GM23338 (cell line): Measurements from ENCODE around the gene KBTBD12. TPM values are rescaled to one million over a fixed set of nuclear protein-coding genes. Genes with fewer than 3 reads are reported as not detected.
"Not testable (repeated sequence)": the region's sequence is repeated elsewhere in the genome, so short reads cannot be mapped to it uniquely, and the experiment has no call there.

Source experiments
- ATAC-seq: fragments of 200-7000 bp; cut with Tn5 transposase; 3 replicates; pipeline ENCODE4 v1.9.1; 2020
- DNase-seq: peaks from one replicate; pipeline ENCODE4 v3.0.0-alpha.2; 2015; ENCODE audit warnings: low spot score
- H2AFZ ChIP-seq: fragments of 200-600 bp; sonication (generic); 2 replicates; pipeline ENCODE4 v1.8.0; 2016; ENCODE audit warnings: antibody characterized with exemption, mild to moderate bottlenecking, moderate library complexity
- H3F3A ChIP-seq: fragments of 200-600 bp; sonication (generic); replicated peaks from 2 replicates; pipeline ENCODE4 v1.8.0; 2017; ENCODE audit warnings: antibody characterized with exemption, mixed run types, low read depth
- H3K27ac ChIP-seq: fragments of 200-600 bp; sonication (generic); 2 replicates; pipeline ENCODE4 v1.6.1; 2016; ENCODE audit warnings: low read depth
- H3K27me3 ChIP-seq: fragments of 200-600 bp; sonication (generic); 2 replicates; pipeline ENCODE4 v1.8.0; 2016; ENCODE audit warnings: mild to moderate bottlenecking, mixed run types, moderate library complexity; ENCODE audit not compliant: insufficient read depth
- H3K36me3 ChIP-seq: fragments of 200-600 bp; sonication (generic); 2 replicates; pipeline ENCODE4 v1.8.0; 2016; ENCODE audit warnings: mild to moderate bottlenecking; ENCODE audit not compliant: insufficient read depth
- H3K4me1 ChIP-seq: fragments of 200-600 bp; sonication (generic); 2 replicates; pipeline ENCODE4 v1.8.0; 2016; ENCODE audit warnings: mild to moderate bottlenecking, moderate library complexity; ENCODE audit not compliant: insufficient read depth
- H3K4me2 ChIP-seq: fragments of 200-600 bp; sonication (generic); 2 replicates; pipeline ENCODE4 v1.7.1; 2017; ENCODE audit warnings: mixed run types
- H3K4me3 ChIP-seq: fragments of 200-600 bp; sonication (generic); 2 replicates; pipeline ENCODE4 v1.6.1; 2016; ENCODE audit warnings: mixed run types
- H3K79me2 ChIP-seq: fragments of 200-600 bp; sonication (generic); replicated peaks from 2 replicates; pipeline ENCODE4 v1.8.0; 2017; ENCODE audit warnings: mild to moderate bottlenecking; ENCODE audit not compliant: insufficient read depth
- H3K9me2 ChIP-seq: fragments of 200-600 bp; sonication (generic); 2 replicates; pipeline ENCODE4 v1.8.0; 2017; ENCODE audit not compliant: insufficient read depth
- H4K20me1 ChIP-seq: fragments of 200-600 bp; sonication (generic); replicated peaks from 2 replicates; pipeline ENCODE4 v1.8.0; 2017; ENCODE audit warnings: mild to moderate bottlenecking; ENCODE audit not compliant: insufficient read depth
- H3K27ac Mint-ChIP-seq: 2 replicates; pipeline ENCODE4 v1.8.0; 2020; ENCODE audit warnings: inconsistent platforms, mild to moderate bottlenecking, moderate library complexity, mixed read lengths
- H3K27me3 Mint-ChIP-seq: 3 replicates; pipeline ENCODE4 v1.8.0; 2022; ENCODE audit warnings: low read depth, mild to moderate bottlenecking, moderate library complexity, mixed read lengths, inconsistent platforms; ENCODE audit not compliant: insufficient read depth, poor library complexity
- H3K36me3 Mint-ChIP-seq: 3 replicates; pipeline ENCODE4 v1.8.0; 2021; ENCODE audit warnings: low read depth, mild to moderate bottlenecking, inconsistent platforms, moderate library complexity, mixed read lengths
- H3K4me1 Mint-ChIP-seq: 3 replicates; pipeline ENCODE4 v1.8.0; 2020; ENCODE audit warnings: mild to moderate bottlenecking, inconsistent platforms, mixed read lengths
- H3K4me3 Mint-ChIP-seq: 3 replicates; pipeline ENCODE4 v1.8.0; 2021; ENCODE audit warnings: moderate library complexity, mild to moderate bottlenecking, inconsistent platforms, mixed read lengths
- H3K9me3 Mint-ChIP-seq: 3 replicates; pipeline ENCODE4 v1.8.0; 2020; ENCODE audit warnings: moderate library complexity, mild to moderate bottlenecking, inconsistent platforms, mixed read lengths
- CREB1 ChIP-seq: fragments of 250-450 bp; sonication (Bioruptor Pico); IDR thresholded peaks from 2 replicates; pipeline ENCODE4 v1.5.0; 2020; ENCODE audit warnings: low read depth, mild to moderate bottlenecking, moderate library complexity
- CTCF ChIP-seq, 2 experiments: fragments of 200-600 bp in 1 of 2; sonication (generic) in 1 of 2; conservative IDR thresholded peaks; 2 replicates each; pipeline versions ENCODE4 v1.5.1 to v1.6.1; 2016 to 2017; ENCODE audit warnings: antibody characterized with exemption in 2 of 2, low read depth in 2 of 2, mild to moderate bottlenecking in 2 of 2, moderate library complexity in 1 of 2
- ETS1 ChIP-seq: IDR thresholded peaks from 2 replicates; pipeline ENCODE4 v1.6.1; 2016; ENCODE audit warnings: antibody characterized with exemption
- EZH2 ChIP-seq: fragments of 200-600 bp; sonication (generic); IDR thresholded peaks from one replicate; pipeline ENCODE4 v1.8.0; 2017; ENCODE audit warnings: antibody characterized with exemption, mild to moderate bottlenecking, low read depth; ENCODE audit not compliant: unreplicated experiment
- EZH2phosphoT487 ChIP-seq: fragments of 200-600 bp; sonication (generic); IDR thresholded peaks from one replicate; pipeline ENCODE4 v1.8.1; 2018; ENCODE audit warnings: antibody characterized with exemption; ENCODE audit not compliant: unreplicated experiment
- JUNB ChIP-seq: IDR thresholded peaks from one replicate; pipeline ENCODE4 v1.6.1; 2016; ENCODE audit warnings: antibody characterized with exemption; ENCODE audit not compliant: unreplicated experiment
- NANOG ChIP-seq: IDR thresholded peaks from 2 replicates; pipeline ENCODE4 v1.6.1; 2016; ENCODE audit warnings: antibody characterized with exemption, borderline replicate concordance
- POLR2AphosphoS5 ChIP-seq: IDR thresholded peaks from 2 replicates; pipeline ENCODE4 v1.6.1; 2016; ENCODE audit warnings: antibody characterized with exemption, low read depth
- REST ChIP-seq: IDR thresholded peaks from one replicate; pipeline ENCODE4 v1.6.1; 2018; ENCODE audit warnings: antibody characterized with exemption; ENCODE audit not compliant: unreplicated experiment
- STAT1 ChIP-seq: IDR thresholded peaks from one replicate; pipeline ENCODE4 v1.6.1; 2016; ENCODE audit warnings: antibody characterized with exemption; ENCODE audit not compliant: unreplicated experiment
- ZNF114 ChIP-seq: fragments of 250-450 bp; sonication (Bioruptor Pico); IDR thresholded peaks from 2 replicates; pipeline ENCODE4 v1.5.0; 2020; ENCODE audit warnings: mild to moderate bottlenecking, moderate library complexity
- ZNF331 ChIP-seq: fragments of 250-450 bp; sonication (Bioruptor Pico); IDR thresholded peaks from 2 replicates; pipeline ENCODE4 v1.5.0; 2020; ENCODE audit warnings: low read depth, mild to moderate bottlenecking, moderate library complexity
- polyA plus RNA-seq: library from polyadenylated mRNA; unstranded; fragments of >200 nt; fragmentation: Nextera tagmentation; extraction: Ambion mirVana; gene quantifications from 2 replicates; pipeline ENCODE4 v1.2.1, GENCODE V29; 2016
- total RNA-seq: library from RNA; depleted of rRNA; stranded (reverse); fragments of >200 nt; shearing (Covaris generic); gene quantifications from 2 replicates; pipeline ENCODE4 v1.2.3, GENCODE V29; 2014

KBTBD12 gene
- total and polyA plus RNA-seq, 2 experiments from 2014 or later, result 0.53 to 0.69 TPM

- TF ChIP-seq ETS1, result no peak
- no peak for TF ChIP-seq ZNF114
- TF ChIP-seq ZNF331, result no peak
- TF ChIP-seq JUNB, result no peak
- TF ChIP-seq POLR2AphosphoS5, result no peak
- no peak for TF ChIP-seq EZH2
- no peak for TF ChIP-seq REST
Observed at GRCh38 chr3:127870156-127870555, 44.9 kb upstream of the KBTBD12 start (continued).

GRCh38 chr3:127874097-127874496, 40.9 kb upstream of the KBTBD12 start:
- not testable (repeated sequence) for H3K36me3 Mint-ChIP-seq, H3K79me2 ChIP-seq, H3K4me3 Mint-ChIP-seq, H3K9me3 Mint-ChIP-seq, H3F3A ChIP-seq, ATAC-seq, H3K27me3 ChIP-seq, H3K4me3 ChIP-seq, H3K27me3 Mint-ChIP-seq, H3K36me3 ChIP-seq, DNase-seq, H3K27ac ChIP-seq, H3K4me2 ChIP-seq, H3K27ac Mint-ChIP-seq, H3K4me1 ChIP-seq, H4K20me1 ChIP-seq, H3K4me1 Mint-ChIP-seq
- peaks cover 14% of the 10 kb centered on the region; the same call in 1 of the 2 replicates for H3K9me2 ChIP-seq
- H2AFZ ChIP-seq, result 0 out of 2 replicates have a peak overlapping the region, but pooled peaks have one; percentile 38

GRCh38 chr3:127881586-127881985, 33.4 kb upstream of the KBTBD12 start:
- no peaks in the 10 kb centered on the region for H3K36me3 Mint-ChIP-seq
- H3K4me3 ChIP-seq, result no peak overlapping the region
- H3K4me3 Mint-ChIP-seq, result no peak overlapping the region
- no peaks in the 10 kb centered on the region for H3K9me2 ChIP-seq
- ATAC-seq (no peak), DNase-seq (no peak)
- H3K79me2 ChIP-seq, result no peaks in the 10 kb centered on the region
- no peaks in the 10 kb centered on the region for H3K27me3 ChIP-seq
- no peaks in the 10 kb centered on the region; the same call in 2 of the 3 replicates for H3K9me3 Mint-ChIP-seq
- H3K27ac Mint-ChIP-seq, result no peak overlapping the region
- no peak overlapping the region for H3K4me2 ChIP-seq
- H2AFZ ChIP-seq, result no peak overlapping the region; the same call in 1 of the 2 replicates
- H3K36me3 ChIP-seq, result no peaks in the 10 kb centered on the region
- no peaks in the 10 kb centered on the region for H4K20me1 ChIP-seq
- H3K27me3 Mint-ChIP-seq, result no peaks in the 10 kb centered on the region
- H3K4me1 Mint-ChIP-seq, result no peaks in the 10 kb centered on the region
- H3K4me1 ChIP-seq, result no peaks in the 10 kb centered on the region
- H3F3A ChIP-seq, result no peaks in the 10 kb centered on the region
- no peak overlapping the region for H3K27ac ChIP-seq
- TF ChIP-seq ZNF331 (no peak), JUNB (no peak), NANOG (no peak), ETS1 (no peak), EZH2phosphoT487 (no peak), POLR2AphosphoS5 (no peak), REST (no peak), EZH2 (no peak), CTCF (conservative IDR thresholded peaks at IDR 0.05; ENCODE audit: low read depth in 2 of 2) (no peak), STAT1 (no peak), CREB1 (CRISPR knock-in tag) (no peak)
